ENCODE data around the gene MEGF6. TPM values are rescaled to one million over a fixed set of nuclear protein-coding genes. Genes with fewer than 3 reads are reported as not detected.

Gene MEGF6
- total and polyA plus RNA-seq, 4 donors, result 6.0 to 19.9 (median 15.3) TPM

DNA sequence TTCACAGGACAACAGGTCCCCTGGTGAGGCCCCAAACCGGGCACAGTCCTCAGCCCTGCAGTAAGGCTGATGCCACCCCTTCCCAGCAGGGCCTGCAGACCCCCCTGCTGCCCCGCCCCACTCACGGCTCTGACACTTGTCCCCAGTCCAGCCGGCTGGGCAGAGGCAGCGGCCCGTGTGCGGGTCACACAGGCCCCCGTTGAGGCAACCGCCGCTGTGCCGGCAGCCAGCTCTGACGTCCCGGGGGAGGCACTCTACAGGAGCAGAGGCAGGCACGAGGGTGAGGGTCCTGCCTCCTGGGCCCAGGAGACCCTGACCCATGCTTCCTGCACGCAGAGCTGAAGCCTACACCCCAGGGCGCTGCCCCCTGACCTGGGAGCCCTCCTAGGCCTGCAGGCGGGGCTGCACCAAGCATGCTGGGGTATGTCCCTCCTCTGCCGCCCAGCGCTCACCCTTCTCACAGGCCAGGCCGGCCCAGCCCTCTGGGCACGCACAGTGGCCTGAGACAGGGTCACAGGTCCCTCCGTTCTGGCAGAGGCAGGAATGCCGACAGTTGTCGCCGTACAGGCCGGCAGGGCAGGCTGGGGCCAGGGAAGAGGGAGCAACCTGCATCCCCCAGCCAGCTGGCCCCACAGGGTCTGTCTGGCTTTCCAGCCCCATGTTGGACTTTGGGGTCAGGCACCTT lies 112.9 kb downstream of the MEGF6 start:
- H3K4me3 ChIP-seq (ENCODE audit: low read depth, low read length), result no peak overlapping the region
- H3K36me3 ChIP-seq (ENCODE audit: control insufficient read depth, insufficient read depth, low read length), result peaks cover 92% of the 10 kb centered on the region
- H3K4me1 ChIP-seq (ENCODE audit: control insufficient read depth, insufficient read depth, low read length), result peaks cover 22% of the 10 kb centered on the region
- H3K9me3 ChIP-seq (ENCODE audit: control insufficient read depth, insufficient read depth, low read length), result no peaks in the 10 kb centered on the region
- 78% methylated on average over 26 of the region's 26 CpGs for WGBS (ENCODE audit: insufficient coverage)
- no peak overlapping the region for H3K27ac ChIP-seq (ENCODE audit: low read depth, low read length)
- H3K27me3 ChIP-seq (ENCODE audit: control insufficient read depth, insufficient read depth, low read length), result no peaks in the 10 kb centered on the region
- no peak for DNase-seq (ENCODE audit: low read depth in 4 of 6, low spot score in 6 of 6)

DNA sequence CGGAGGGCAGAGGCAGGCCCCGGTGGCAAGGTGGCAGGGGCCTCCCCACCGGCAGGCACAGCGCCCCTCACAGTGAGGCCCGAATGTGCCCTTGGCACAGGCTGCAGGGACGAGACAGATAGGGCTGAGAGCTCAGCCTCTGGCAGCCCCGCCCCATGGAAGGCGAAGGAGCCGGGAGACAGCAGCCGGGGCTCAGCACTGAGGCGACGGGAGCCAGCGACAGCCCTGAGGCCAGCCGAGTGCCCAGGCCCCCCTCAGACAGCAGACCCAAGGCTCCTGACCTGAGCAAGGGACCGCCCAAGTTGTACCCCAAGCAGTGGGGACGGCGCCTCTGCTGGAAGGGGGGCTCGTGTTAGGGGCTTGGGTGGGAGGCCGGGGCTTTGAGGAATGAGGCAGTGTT lies 113.8 kb downstream of the MEGF6 start:
- peaks cover 14% of the 10 kb centered on the region for H3K4me1 ChIP-seq (ENCODE audit: control insufficient read depth, insufficient read depth, low read length)
- DNase-seq (ENCODE audit: low read depth in 4 of 6, low spot score in 6 of 6), result no peak
- H3K4me3 ChIP-seq (ENCODE audit: low read depth, low read length), result no peak overlapping the region
- no peaks in the 10 kb centered on the region for H3K9me3 ChIP-seq (ENCODE audit: control insufficient read depth, insufficient read depth, low read length)
- H3K27ac ChIP-seq (ENCODE audit: low read depth, low read length), result no peak overlapping the region
- H3K36me3 ChIP-seq (ENCODE audit: control insufficient read depth, insufficient read depth, low read length), result peaks cover 93% of the 10 kb centered on the region
- no peaks in the 10 kb centered on the region for H3K27me3 ChIP-seq (ENCODE audit: control insufficient read depth, insufficient read depth, low read length)
- 78% methylated on average over 19 of the region's 19 CpGs for WGBS (ENCODE audit: insufficient coverage)

DNA sequence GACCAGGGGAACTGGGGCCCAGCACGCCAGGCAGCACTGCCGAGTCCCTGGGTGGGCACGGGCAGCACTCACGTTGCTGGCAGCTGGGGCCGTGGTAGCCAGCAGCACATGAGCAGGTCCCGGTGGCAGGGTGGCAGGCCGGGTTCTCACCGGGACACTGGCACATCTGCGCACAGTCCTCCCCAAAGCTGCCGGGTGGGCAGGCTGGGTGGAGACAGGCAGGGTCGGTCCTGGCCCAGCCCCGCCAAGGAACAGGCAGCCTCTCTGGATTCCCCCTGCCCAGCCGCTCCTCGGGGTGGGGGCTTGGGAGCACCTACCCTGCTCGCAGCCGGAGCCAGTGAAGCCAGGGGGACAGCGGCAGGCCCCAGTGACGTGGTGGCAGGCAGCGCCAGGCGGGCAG lies 114.4 kb downstream of the MEGF6 start:
- H3K27ac ChIP-seq (ENCODE audit: low read depth, low read length), result no peak overlapping the region
- DNase-seq (ENCODE audit: low read depth in 4 of 6, low spot score in 6 of 6), result no peak
- peaks cover 12% of the 10 kb centered on the region for H3K4me1 ChIP-seq (ENCODE audit: control insufficient read depth, insufficient read depth, low read length)
- WGBS (ENCODE audit: insufficient coverage), result 83% methylated on average over 20 of the region's 20 CpGs
- no peaks in the 10 kb centered on the region for H3K27me3 ChIP-seq (ENCODE audit: control insufficient read depth, insufficient read depth, low read length)
- peaks cover 88% of the 10 kb centered on the region for H3K36me3 ChIP-seq (ENCODE audit: control insufficient read depth, insufficient read depth, low read length)
- H3K4me3 ChIP-seq (ENCODE audit: low read depth, low read length), result no peak overlapping the region
- H3K9me3 ChIP-seq (ENCODE audit: control insufficient read depth, insufficient read depth, low read length), result no peaks in the 10 kb centered on the region

DNA sequence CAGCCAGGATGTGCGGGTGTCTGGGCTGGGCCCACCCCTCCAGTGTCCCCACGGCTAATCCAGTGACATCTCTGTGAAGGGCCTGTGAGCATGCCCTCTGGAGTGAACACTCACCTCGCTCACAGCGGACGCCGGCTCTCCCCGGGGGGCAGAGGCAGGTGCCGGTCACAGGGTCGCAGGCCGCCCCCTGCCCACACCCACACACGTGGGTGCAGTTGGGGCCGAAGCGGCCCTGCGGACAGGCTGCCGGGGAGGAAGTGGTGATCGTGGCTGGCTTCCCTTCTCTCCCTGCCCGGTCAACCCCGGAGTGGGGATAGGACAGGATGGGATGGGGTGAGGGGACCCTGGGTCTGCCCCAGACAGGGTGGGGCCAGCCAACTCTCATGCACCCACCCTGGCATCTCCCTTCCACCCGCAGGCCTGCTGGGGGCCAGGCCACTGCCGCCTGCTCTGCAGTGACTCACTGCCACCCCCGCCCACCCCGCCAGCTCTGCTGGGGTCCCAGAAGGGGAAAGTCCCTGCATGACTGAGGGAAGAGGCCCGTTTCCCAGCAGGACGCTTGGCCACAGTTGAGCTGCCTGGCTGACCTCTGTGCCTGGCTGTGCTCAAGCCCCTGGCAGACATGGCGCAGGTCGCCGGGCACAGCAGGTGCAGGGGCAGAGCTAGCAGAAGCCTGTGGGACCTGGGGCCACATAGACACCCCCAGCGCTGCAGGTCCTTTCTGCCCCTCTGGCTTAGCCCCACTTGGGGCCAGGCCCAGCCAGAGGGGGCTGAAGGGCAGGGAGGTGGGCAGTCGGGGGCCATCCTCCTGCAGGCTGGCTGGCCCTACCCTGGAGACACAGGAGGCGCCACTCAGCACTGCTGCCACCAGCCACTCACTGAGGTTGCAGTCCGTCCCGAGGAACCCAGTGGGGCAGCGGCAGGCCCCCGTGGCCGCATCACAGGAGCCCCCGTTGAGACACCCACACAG lies 115.2 kb downstream of the MEGF6 start:
- H3K4me3 ChIP-seq (ENCODE audit: low read depth, low read length), result no peak overlapping the region
- H3K4me1 ChIP-seq (ENCODE audit: control insufficient read depth, insufficient read depth, low read length), result peaks cover 20% of the 10 kb centered on the region
- H3K36me3 ChIP-seq (ENCODE audit: control insufficient read depth, insufficient read depth, low read length), result peaks cover 80% of the 10 kb centered on the region
- H3K27me3 ChIP-seq (ENCODE audit: control insufficient read depth, insufficient read depth, low read length), result no peaks in the 10 kb centered on the region
- no peak overlapping the region for H3K27ac ChIP-seq (ENCODE audit: low read depth, low read length)
- H3K9me3 ChIP-seq (ENCODE audit: control insufficient read depth, insufficient read depth, low read length), result no peaks in the 10 kb centered on the region
- DNase-seq (ENCODE audit: low read depth in 4 of 6, low spot score in 6 of 6), result no peak
- 85% methylated on average over 26 of the region's 36 CpGs for WGBS (ENCODE audit: insufficient coverage)

DNA sequence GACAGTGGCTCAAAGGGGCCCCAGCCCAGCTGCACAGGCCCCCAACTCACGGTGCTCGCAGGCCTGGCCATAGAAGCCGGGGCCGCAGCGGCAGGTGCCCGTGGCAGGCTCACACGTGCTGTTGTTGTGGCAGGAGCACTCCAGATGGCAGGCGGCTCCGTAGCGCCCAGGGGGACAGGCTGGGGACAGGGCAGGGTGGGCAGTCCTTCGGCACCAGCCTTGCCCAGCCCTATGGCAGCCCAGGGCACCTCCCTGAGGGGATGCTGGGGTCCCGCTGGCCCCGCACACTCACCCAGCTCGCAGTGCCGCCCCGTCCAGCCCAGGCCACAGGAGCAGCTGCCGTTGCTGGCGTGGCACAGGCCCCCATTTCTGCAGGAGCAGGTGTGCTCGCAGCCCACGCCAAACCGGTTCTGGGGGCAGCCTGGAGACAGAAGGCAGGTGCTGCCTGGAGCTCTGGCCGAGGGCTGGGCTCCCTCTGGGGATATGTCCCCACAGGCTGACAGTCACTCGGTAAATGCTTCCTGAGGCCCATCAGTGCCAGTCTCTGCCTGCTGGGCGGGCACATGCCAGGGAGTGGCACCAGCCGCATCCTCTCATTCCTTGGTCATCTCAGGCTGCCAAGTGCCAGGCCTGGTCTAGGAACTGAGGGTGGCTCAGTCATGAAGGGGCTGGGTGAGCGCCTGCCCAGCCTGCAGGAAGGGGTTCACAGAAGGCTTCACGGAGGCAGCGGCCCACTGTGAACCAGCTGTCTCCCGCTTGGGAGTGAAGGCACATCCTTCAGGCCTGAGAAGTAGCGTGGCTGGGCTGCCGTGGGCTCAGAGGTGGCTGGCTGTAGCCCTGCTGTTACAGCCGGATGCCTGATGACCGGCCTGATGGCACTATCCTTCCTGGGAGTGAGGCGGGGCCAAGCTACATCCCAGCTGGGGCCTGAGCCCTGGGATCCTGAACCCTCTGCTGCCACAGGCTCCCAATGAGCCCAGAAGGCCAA lies 116.7 kb downstream of the MEGF6 start:
- no peaks in the 10 kb centered on the region for H3K9me3 ChIP-seq (ENCODE audit: control insufficient read depth, insufficient read depth, low read length)
- no peaks in the 10 kb centered on the region for H3K27me3 ChIP-seq (ENCODE audit: control insufficient read depth, insufficient read depth, low read length)
- peaks cover 22% of the 10 kb centered on the region for H3K4me1 ChIP-seq (ENCODE audit: control insufficient read depth, insufficient read depth, low read length)
- WGBS (ENCODE audit: insufficient coverage), result 82% methylated on average over 34 of the region's 34 CpGs
- H3K36me3 ChIP-seq (ENCODE audit: control insufficient read depth, insufficient read depth, low read length), result peaks cover 73% of the 10 kb centered on the region
- no peak overlapping the region for H3K4me3 ChIP-seq (ENCODE audit: low read depth, low read length)
- DNase-seq (ENCODE audit: low read depth in 4 of 6, low spot score in 6 of 6), result no peak
- H3K27ac ChIP-seq (ENCODE audit: low read depth, low read length), result no peak overlapping the region

DNA sequence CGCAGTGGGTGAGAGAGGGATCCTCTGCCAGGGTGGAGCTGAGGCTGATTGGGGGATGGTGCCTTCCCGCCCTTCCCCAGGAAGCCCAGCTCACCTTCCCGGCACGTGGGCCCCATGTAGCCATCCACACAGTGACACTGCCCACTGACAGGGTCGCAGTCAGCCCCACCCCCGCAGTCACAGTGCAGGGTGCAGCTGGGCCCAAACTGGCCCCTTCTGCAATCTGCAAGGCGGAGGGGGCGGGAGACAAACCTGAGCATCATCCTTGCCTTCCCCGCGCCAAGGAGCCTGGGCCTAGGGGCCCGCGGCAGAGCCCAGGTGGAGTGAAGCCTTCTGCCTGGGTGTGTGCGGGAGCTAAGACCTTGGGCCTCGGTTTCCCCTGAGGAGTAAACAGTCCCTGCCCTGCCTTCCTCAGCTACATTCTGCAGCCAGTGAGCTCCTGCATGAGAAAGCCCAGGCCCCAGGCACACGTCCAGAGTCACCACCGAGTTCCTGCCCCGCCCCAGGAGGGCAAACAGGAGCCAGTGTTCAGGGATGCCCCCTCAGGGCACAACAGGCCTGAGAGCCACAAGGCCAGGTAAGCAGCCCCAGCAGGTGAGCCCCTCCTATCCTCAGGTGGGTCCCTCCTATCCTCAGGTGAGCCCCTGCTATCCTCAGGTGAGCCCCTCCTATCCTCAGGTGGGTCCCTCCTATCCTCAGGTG lies 118.6 kb downstream of the MEGF6 start:
- H3K27ac ChIP-seq (ENCODE audit: low read depth, low read length), result no peak overlapping the region
- H3K4me3 ChIP-seq (ENCODE audit: low read depth, low read length), result no peak overlapping the region
- H3K27me3 ChIP-seq (ENCODE audit: control insufficient read depth, insufficient read depth, low read length), result no peaks in the 10 kb centered on the region
- DNase-seq (ENCODE audit: low read depth in 4 of 6, low spot score in 6 of 6), result no peak
- 91% methylated on average over 17 of the region's 17 CpGs for WGBS (ENCODE audit: insufficient coverage)
- H3K4me1 ChIP-seq (ENCODE audit: control insufficient read depth, insufficient read depth, low read length), result peaks cover 19% of the 10 kb centered on the region
- H3K9me3 ChIP-seq (ENCODE audit: control insufficient read depth, insufficient read depth, low read length), result peaks cover 2% of the 10 kb centered on the region
- peaks cover 61% of the 10 kb centered on the region for H3K36me3 ChIP-seq (ENCODE audit: control insufficient read depth, insufficient read depth, low read length)

DNA sequence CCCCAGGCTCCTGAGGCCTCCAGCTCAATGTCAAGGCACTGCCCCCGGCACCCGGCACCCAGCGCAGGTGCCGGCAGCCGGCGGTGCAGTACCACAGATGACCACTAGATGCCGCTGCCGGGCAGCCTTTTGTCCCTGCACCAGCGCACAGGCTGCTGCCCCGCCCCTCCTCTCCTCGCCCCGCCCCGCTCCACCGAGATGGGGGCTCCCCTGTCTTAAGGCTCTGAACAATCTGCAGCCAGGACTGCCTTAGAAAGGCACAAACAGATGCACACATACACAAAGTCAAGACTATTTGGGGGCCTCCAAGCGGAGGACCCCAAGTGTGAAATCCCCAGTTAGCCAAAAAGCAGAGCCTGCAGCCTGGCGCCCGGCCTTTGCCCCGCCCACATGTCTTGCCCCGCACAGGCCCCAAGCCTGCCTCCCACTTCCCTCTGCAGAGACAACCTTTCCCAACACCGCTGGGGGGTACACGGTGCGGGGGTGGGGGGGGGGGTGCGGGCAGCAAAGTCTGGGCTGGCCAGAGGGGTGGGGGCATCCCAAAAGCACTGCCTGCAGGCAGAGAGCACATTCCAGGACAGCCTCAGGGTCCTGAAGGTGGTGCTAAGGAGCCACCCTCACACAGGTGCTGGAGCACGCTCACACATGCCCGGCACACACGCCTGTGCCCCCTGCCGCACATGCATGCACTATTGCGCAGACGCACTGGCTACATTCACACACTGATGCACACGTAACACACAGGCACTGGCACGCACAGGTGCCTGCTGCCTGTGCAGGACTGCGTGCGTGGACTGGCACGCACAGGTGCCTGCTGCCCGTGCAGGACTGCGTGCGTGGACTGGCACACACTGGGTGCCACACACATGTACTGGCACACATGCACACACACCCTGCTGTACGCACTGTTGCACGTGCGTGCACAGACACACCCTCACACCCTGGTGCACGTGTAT lies 119.7 kb downstream of the MEGF6 start:
- H3K9me3 ChIP-seq (ENCODE audit: control insufficient read depth, insufficient read depth, low read length), result peaks cover 2% of the 10 kb centered on the region
- H3K27ac ChIP-seq (ENCODE audit: low read depth, low read length), result no peak overlapping the region
- WGBS (ENCODE audit: insufficient coverage), result 47% methylated on average over 31 of the region's 41 CpGs
- H3K27me3 ChIP-seq (ENCODE audit: control insufficient read depth, insufficient read depth, low read length), result no peaks in the 10 kb centered on the region
- peaks cover 49% of the 10 kb centered on the region for H3K36me3 ChIP-seq (ENCODE audit: control insufficient read depth, insufficient read depth, low read length)
- no peak overlapping the region for H3K4me3 ChIP-seq (ENCODE audit: low read depth, low read length)
- peaks cover 19% of the 10 kb centered on the region for H3K4me1 ChIP-seq (ENCODE audit: control insufficient read depth, insufficient read depth, low read length)
- DNase-seq (ENCODE audit: low read depth in 4 of 6, low spot score in 6 of 6), result peak; percentile 31 to 93 (median 56)

DNA sequence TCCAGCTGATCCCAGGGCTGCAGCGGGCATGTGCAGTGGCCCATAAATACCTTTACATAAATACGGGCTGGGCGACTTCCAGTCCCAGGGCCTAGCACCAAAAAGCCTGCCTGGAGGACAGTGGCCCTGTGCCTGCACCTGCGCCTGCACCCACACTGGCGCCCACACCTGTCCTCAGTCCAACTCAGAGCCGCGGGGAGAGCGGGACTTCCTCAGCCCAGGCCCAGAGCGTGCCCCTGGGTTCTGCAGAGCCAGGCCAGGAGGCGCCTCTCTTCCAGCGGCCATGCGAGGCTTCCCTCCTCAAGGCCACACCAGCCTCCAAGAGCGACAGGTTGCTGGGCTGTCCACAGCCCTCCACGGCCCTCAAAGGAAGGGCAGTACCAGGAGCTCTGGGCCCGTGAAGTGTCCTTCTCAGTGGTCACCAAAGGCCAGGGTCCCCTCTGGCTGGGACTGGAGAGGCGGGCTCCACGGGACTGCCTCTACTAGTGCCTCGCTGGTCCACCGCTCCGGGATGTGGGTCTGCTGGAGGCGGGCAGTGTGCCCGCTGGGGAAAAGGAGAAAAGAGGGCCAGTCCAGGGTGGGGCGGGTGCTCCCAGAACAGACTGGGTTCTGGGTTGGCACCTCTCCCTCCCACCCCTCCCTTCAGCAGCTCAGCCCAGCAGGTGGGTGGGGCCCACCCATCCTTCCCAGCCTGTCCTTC lies 121.1 kb downstream of the MEGF6 start:
- no peak for DNase-seq (ENCODE audit: low read depth in 4 of 6, low spot score in 6 of 6)
- peaks cover 36% of the 10 kb centered on the region for H3K36me3 ChIP-seq (ENCODE audit: control insufficient read depth, insufficient read depth, low read length)
- WGBS (ENCODE audit: insufficient coverage), result 94% methylated on average over 20 of the region's 23 CpGs
- H3K27ac ChIP-seq (ENCODE audit: low read depth, low read length), result no peak overlapping the region
- no peak overlapping the region for H3K4me3 ChIP-seq (ENCODE audit: low read depth, low read length)
- peaks cover 2% of the 10 kb centered on the region for H3K9me3 ChIP-seq (ENCODE audit: control insufficient read depth, insufficient read depth, low read length)
- no peaks in the 10 kb centered on the region for H3K27me3 ChIP-seq (ENCODE audit: control insufficient read depth, insufficient read depth, low read length)
- peaks cover 19% of the 10 kb centered on the region for H3K4me1 ChIP-seq (ENCODE audit: control insufficient read depth, insufficient read depth, low read length)
